Liver (tissue), 9 donors: Measurements from ENCODE around the gene WASF2. TPM values are rescaled to one million over a fixed set of nuclear protein-coding genes. Genes with fewer than 3 reads are reported as not detected.

Source experiments
- DNase-seq: peaks from one replicate; pipeline ENCODE4 v3.0.0-alpha.2; 2017; ENCODE audit warnings: low spot score
- H3K27ac ChIP-seq, 2 donors: one replicate each; pipeline ENCODE4 v1.7.0; 2013; ENCODE audit warnings: inconsistent platforms in 2 of 2, low read length in 2 of 2, control low read depth in 1 of 2, low read depth in 1 of 2, mild to moderate bottlenecking in 1 of 2
- H3K27me3 ChIP-seq, 4 donors: one replicate each; pipeline versions ENCODE4 v1.6.1 to v1.7.0; 2013; ENCODE audit warnings: low read length in 3 of 4, inconsistent platforms in 1 of 4, mild to moderate bottlenecking in 1 of 4, moderate library complexity in 1 of 4; ENCODE audit not compliant: control insufficient read depth in 4 of 4, insufficient read depth in 4 of 4
- H3K36me3 ChIP-seq, 4 donors: one replicate each; pipeline versions ENCODE4 v1.6.1 to v1.7.0; 2013; ENCODE audit warnings: low read length in 3 of 4, mild to moderate bottlenecking in 3 of 4, low read depth in 1 of 4, moderate library complexity in 1 of 4; ENCODE audit not compliant: control insufficient read depth in 4 of 4, insufficient read depth in 3 of 4
- H3K4me1 ChIP-seq, 4 donors: one replicate each; pipeline versions ENCODE4 v1.6.1 to v1.7.0; 2013; ENCODE audit warnings: low read length in 3 of 4, mild to moderate bottlenecking in 3 of 4, moderate library complexity in 1 of 4; ENCODE audit not compliant: control insufficient read depth in 4 of 4, insufficient read depth in 4 of 4
- H3K4me3 ChIP-seq, 3 donors: one replicate each; pipeline versions ENCODE4 v1.6.1 to v1.7.0; 2013; ENCODE audit warnings: low read length in 3 of 3, control low read depth in 1 of 3, low read depth in 1 of 3, mild to moderate bottlenecking in 1 of 3
- H3K9ac ChIP-seq, 2 donors: one replicate each; pipeline ENCODE4 v1.7.0; 2013; ENCODE audit warnings: low read length in 2 of 2, mild to moderate bottlenecking in 2 of 2, moderate library complexity in 2 of 2, control low read depth in 1 of 2, low read depth in 1 of 2
- H3K9me3 ChIP-seq, 4 donors: one replicate each; pipeline versions ENCODE4 v1.6.1 to v1.7.0; 2013; ENCODE audit warnings: low read length in 3 of 4; ENCODE audit not compliant: control insufficient read depth in 4 of 4
- EGR1 ChIP-seq, 2 donors: IDR thresholded peaks; 2 replicates each; pipeline ENCODE4 v1.6.1; 2016 to 2018; ENCODE audit warnings: antibody characterized with exemption in 2 of 2, low read depth in 2 of 2
- FOXA1 ChIP-seq: IDR thresholded peaks from 2 replicates; pipeline ENCODE4 v1.6.1; 2016; ENCODE audit warnings: antibody characterized with exemption
- FOXA2 ChIP-seq: IDR thresholded peaks from 2 replicates; pipeline ENCODE4 v1.6.1; 2016; ENCODE audit warnings: antibody characterized with exemption
- GABPA ChIP-seq, 2 donors: IDR thresholded peaks in 1 of 2; conservative IDR thresholded peaks in 1 of 2; 2 replicates each; pipeline ENCODE4 v1.6.1; 2016; ENCODE audit warnings: antibody characterized with exemption in 2 of 2, mild to moderate bottlenecking in 1 of 2, moderate library complexity in 1 of 2
- HNF4G ChIP-seq: IDR thresholded peaks from 2 replicates; pipeline ENCODE4 v1.6.1; 2016; ENCODE audit warnings: antibody characterized with exemption
- RAD21 ChIP-seq, 2 donors: IDR thresholded peaks; 2 replicates each; pipeline ENCODE4 v1.6.1; 2016; ENCODE audit warnings: antibody characterized with exemption in 2 of 2, mild to moderate bottlenecking in 2 of 2
- RXRA ChIP-seq, 2 donors: IDR thresholded peaks; 2 replicates each; pipeline ENCODE4 v1.6.1; 2017 to 2018; ENCODE audit warnings: antibody characterized with exemption in 2 of 2, mild to moderate bottlenecking in 1 of 2
- TAF1 ChIP-seq: conservative IDR thresholded peaks from 2 replicates; pipeline ENCODE4 v1.6.1; 2016; ENCODE audit warnings: antibody characterized with exemption, mild to moderate bottlenecking
- YY1 ChIP-seq: IDR thresholded peaks from 2 replicates; pipeline ENCODE4 v1.6.1; 2016; ENCODE audit warnings: antibody characterized with exemption, mild to moderate bottlenecking
- WGBS: extraction: QIAGEN DNeasy Blood & Tissue Kit; methylation state at CpG from one replicate; pipeline ENCODE4 v1.1.7; 2013; 5-methylcytosine and 5-hydroxymethylcytosine counted together
- polyA plus RNA-seq, 2 donors: library from polyadenylated mRNA; stranded (reverse) in 1 of 2; unstranded in 1 of 2; fragments of 200-250 nt in 1 of 2; fragments of >200 nt in 1 of 2; fragmentation: Nextera tagmentation in 1 of 2; extraction: Ambion mirVana in 1 of 2; gene quantifications; one replicate each; pipeline versions ENCODE4 v1.2.1 to v1.2.3, GENCODE V29; 2013 to 2015
- total RNA-seq, 2 donors: library from RNA; depleted of rRNA; stranded (reverse); fragments of >200 nt; gene quantifications; one replicate each; pipeline ENCODE4 v1.2.3, GENCODE V29; 2014
- TF ChIP-seq, protein P1 (sequence below): IDR thresholded peaks from 2 replicates; pipeline ENCODE4 v1.6.1; 2016; ENCODE audit warnings: antibody characterized with exemption
- TF ChIP-seq, protein P2 (sequence below): fragments of 150-350 bp; IDR thresholded peaks from 2 replicates; pipeline ENCODE4 v1.5.1; 2017; ENCODE audit warnings: improper control_type of control experiment, low read depth, low read length; ENCODE audit not compliant: missing input control
- TF ChIP-seq, protein P3 (sequence below): IDR thresholded peaks from 2 replicates; pipeline ENCODE4 v1.6.1; 2016; ENCODE audit warnings: antibody characterized with exemption
- TF ChIP-seq, protein P4 (sequence below): IDR thresholded peaks from 2 replicates; pipeline ENCODE4 v1.6.1; 2016; ENCODE audit warnings: antibody characterized with exemption
- donor health status: healthy.
- donor health status: healthy.
- donor health status: healthy.
- donor health status: healthy.
- donor health status: healthy.

The WASF2 gene
- total and polyA plus RNA-seq, 4 donors: 11.6 to 37.7 (median 18.7) TPM

DNA sequence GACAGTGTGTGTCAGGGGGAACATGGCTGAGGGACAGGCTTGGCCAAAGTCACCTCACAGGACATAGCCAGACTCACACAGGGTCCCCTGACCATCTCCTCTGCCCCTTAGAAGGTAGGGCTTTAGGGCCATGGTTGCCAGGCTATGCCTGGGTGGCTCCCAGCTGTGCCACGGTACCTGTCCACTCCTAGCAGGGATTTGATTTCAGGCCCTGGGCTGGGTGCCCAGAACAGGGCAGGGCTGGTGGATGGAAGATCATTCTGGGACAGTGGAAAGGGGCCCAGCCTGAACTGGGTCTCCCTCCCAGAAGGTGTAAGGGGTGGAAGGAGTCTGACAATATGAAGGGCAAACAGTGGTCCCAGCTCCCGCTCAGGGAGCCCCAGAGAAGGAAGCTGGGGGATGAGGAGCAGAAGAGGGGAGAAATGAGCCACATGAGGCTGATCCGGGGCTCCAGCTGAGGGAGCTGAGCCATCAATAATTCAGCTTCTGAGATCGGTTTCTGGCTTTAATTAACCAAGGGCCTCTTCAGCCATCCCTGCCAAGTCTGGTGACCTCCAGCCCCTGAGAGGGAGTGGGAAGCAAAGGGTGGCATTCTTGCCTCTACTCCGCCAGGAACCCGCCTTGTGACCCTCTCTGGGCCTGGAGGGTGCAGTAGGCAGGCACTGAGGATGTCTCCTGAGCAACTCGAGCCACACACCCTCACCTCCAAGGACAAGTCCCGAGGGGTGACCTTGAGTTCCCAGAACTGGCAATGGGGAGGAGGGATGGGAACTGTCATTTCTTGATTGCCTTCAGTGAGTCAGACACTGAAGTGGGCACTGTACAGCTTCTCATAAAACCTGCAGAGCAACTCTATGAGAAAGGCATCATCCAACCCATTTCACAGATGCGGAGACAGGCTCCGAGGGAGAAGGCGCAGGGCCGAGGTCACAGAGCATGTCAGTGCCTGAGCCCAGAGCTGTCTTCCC is 108.9 kb downstream of the WASF2 start:
- Histone ChIP-seq H3K27me3 (no peaks in the 10 kb centered on the region), H3K9ac (no peak overlapping the region), H3K9me3 (no peaks in the 10 kb centered on the region), H3K36me3 (no peaks in the 10 kb centered on the region), H3K4me3 (no peak overlapping the region), H3K4me1 (no peaks in the 10 kb centered on the region), H3K27ac (no peak overlapping the region)
- WGBS: 82% methylated on average over 12 of the region's 12 CpGs
- TF ChIP-seq, protein P1, sequence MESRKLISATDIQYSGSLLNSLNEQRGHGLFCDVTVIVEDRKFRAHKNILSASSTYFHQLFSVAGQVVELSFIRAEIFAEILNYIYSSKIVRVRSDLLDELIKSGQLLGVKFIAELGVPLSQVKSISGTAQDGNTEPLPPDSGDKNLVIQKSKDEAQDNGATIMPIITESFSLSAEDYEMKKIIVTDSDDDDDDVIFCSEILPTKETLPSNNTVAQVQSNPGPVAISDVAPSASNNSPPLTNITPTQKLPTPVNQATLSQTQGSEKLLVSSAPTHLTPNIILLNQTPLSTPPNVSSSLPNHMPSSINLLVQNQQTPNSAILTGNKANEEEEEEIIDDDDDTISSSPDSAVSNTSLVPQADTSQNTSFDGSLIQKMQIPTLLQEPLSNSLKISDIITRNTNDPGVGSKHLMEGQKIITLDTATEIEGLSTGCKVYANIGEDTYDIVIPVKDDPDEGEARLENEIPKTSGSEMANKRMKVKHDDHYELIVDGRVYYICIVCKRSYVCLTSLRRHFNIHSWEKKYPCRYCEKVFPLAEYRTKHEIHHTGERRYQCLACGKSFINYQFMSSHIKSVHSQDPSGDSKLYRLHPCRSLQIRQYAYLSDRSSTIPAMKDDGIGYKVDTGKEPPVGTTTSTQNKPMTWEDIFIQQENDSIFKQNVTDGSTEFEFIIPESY: no peak
- TF ChIP-seq, protein P2, sequence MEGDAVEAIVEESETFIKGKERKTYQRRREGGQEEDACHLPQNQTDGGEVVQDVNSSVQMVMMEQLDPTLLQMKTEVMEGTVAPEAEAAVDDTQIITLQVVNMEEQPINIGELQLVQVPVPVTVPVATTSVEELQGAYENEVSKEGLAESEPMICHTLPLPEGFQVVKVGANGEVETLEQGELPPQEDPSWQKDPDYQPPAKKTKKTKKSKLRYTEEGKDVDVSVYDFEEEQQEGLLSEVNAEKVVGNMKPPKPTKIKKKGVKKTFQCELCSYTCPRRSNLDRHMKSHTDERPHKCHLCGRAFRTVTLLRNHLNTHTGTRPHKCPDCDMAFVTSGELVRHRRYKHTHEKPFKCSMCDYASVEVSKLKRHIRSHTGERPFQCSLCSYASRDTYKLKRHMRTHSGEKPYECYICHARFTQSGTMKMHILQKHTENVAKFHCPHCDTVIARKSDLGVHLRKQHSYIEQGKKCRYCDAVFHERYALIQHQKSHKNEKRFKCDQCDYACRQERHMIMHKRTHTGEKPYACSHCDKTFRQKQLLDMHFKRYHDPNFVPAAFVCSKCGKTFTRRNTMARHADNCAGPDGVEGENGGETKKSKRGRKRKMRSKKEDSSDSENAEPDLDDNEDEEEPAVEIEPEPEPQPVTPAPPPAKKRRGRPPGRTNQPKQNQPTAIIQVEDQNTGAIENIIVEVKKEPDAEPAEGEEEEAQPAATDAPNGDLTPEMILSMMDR: no peak
- no peak for TF ChIP-seq EGR1 (IDR thresholded peaks at IDR 0.05; ENCODE audit: low read depth in 2 of 2)
- TF ChIP-seq, protein P3, sequence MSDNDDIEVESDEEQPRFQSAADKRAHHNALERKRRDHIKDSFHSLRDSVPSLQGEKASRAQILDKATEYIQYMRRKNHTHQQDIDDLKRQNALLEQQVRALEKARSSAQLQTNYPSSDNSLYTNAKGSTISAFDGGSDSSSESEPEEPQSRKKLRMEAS: no peak
- DNase-seq: no peak

DNA sequence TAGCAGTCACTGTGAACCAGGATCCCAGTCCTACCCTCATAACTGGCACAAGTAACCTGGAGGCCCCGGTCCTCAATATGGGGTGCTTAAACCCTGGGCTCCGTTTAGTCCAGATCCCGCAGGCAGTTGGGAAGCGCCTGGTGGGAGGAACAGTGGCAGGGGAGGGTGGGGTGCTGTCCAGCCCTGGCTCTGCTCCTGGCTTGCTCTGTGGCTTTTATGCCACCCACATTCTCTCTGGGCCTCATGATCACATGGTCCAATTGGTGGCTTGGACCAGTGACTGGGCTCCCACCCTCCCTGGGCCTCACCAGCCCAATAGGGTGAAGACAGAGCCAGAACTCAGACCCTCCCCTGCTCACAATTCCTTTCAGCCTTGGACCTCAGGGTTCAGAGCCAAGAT is 109.7 kb downstream of the WASF2 start:
- no peaks in the 10 kb centered on the region for H3K36me3 ChIP-seq
- no peaks in the 10 kb centered on the region for H3K9me3 ChIP-seq
- WGBS: 91% methylated on average over 4 of the region's 4 CpGs
- H3K27ac ChIP-seq: no peak overlapping the region
- H3K4me1 ChIP-seq: no peaks in the 10 kb centered on the region
- no peak overlapping the region for H3K9ac ChIP-seq
- DNase-seq: no peak
- TF ChIP-seq FOXA2: no peak
- TF ChIP-seq RAD21 (IDR thresholded peaks at IDR 0.05): no peak
- TF ChIP-seq YY1: no peak
- no peak for TF ChIP-seq FOXA1
- H3K4me3 ChIP-seq: no peak overlapping the region
- H3K27me3 ChIP-seq: no peaks in the 10 kb centered on the region

DNA sequence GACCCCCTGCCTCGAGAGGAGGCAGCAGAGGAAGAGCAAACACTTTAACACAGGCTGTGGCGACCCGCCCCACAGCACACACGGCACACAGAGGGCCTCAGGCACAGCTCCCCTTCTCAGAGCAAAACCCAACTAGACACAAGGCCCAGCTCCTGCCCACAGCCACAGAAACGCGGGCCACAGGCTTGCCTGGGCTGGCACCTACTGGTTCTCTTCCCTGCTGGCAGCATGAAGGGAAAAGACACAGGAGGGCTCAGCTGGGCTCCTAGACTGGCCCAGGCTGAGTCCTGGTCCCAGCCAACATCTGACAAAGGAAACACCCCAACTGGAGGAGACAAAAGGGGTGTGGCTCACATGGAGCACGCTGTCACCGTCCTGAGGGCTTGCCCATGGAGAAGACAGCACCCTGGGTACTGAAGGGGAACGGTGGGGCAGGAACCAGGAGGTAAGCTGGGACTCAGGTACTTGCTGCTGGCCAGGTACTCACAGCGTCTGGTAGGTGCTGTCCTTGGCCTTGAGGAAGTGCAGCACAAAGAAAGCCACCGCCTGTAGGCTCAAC is 110.3 kb downstream of the WASF2 start:
- H3K9ac ChIP-seq: no peak overlapping the region
- H3K9me3 ChIP-seq: no peaks in the 10 kb centered on the region
- WGBS: 85% methylated on average over 11 of the region's 11 CpGs
- no peak for DNase-seq
- no peaks in the 10 kb centered on the region for H3K4me1 ChIP-seq
- no peaks in the 10 kb centered on the region for H3K36me3 ChIP-seq
- H3K27me3 ChIP-seq: no peaks in the 10 kb centered on the region
- H3K27ac ChIP-seq: no peak overlapping the region
- H3K4me3 ChIP-seq: no peak overlapping the region
- TF ChIP-seq, protein P2: no peak
- TF ChIP-seq RAD21 (IDR thresholded peaks at IDR 0.05) (no peak), YY1 (no peak), TAF1 (no peak), FOXA1 (no peak), FOXA2 (no peak), RXRA (IDR thresholded peaks at IDR 0.05) (no peak), GABPA (IDR thresholded peaks at IDR 0.05 in 1 of 2, conservative IDR thresholded peaks at IDR 0.05 in 1 of 2) (no peak), HNF4G (no peak)
- TF ChIP-seq, protein P1: no peak
- TF ChIP-seq, protein P3: no peak
- TF ChIP-seq, protein P4, sequence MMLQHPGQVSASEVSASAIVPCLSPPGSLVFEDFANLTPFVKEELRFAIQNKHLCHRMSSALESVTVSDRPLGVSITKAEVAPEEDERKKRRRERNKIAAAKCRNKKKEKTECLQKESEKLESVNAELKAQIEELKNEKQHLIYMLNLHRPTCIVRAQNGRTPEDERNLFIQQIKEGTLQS: no peak
